ENCODE results near the gene LYVE1.

The LYVE1 gene

GRCh38 chr11:10556590-10556989, 11.9 kb downstream of the LYVE1 start:
- H3K79me2 ChIP-seq (ENCODE audit: control insufficient read depth, insufficient read depth, low read length, unreplicated experiment), result no peaks in the 10 kb centered on the region
- no peaks in the 10 kb centered on the region for H3K36me3 ChIP-seq (ENCODE audit: insufficient read depth, low read length)
- no peak overlapping the region for H3K4me3 ChIP-seq (ENCODE audit: low read depth, low read length)
- no peak overlapping the region for H2AFZ ChIP-seq (ENCODE audit: low read length, unreplicated experiment)
- no peaks in the 10 kb centered on the region for H3K4me1 ChIP-seq (ENCODE audit: control insufficient read depth, insufficient read depth, low read length, unreplicated experiment)
- H3K27ac ChIP-seq (ENCODE audit: low read depth, low read length), result no peak overlapping the region
- no peaks in the 10 kb centered on the region for H3K27me3 ChIP-seq (ENCODE audit: insufficient read depth, low read length)

- Histone ChIP-seq H3K4me1 (ENCODE audit: control insufficient read depth, insufficient read depth, low read length, unreplicated experiment) (peaks cover 14% of the 10 kb centered on the region), H3K27me3 (ENCODE audit: insufficient read depth, low read length) (no peaks in the 10 kb centered on the region), H3K36me3 (ENCODE audit: insufficient read depth, low read length) (no peaks in the 10 kb centered on the region), H3K79me2 (ENCODE audit: control insufficient read depth, insufficient read depth, low read length, unreplicated experiment) (no peaks in the 10 kb centered on the region), H2AFZ (ENCODE audit: low read length, unreplicated experiment) (no peak overlapping the region), H3K27ac (ENCODE audit: low read depth, low read length) (no peak overlapping the region), H3K4me3 (ENCODE audit: low read depth, low read length) (no peak overlapping the region)
Measured at GRCh38 chr11:10551845-10552352, 16.6 kb downstream of the LYVE1 start.

- H3K27ac ChIP-seq (ENCODE audit: low read depth, low read length), result 0 out of 2 replicates have a peak overlapping the region, but pooled peaks have one; percentile 41
- H2AFZ ChIP-seq (ENCODE audit: low read length, unreplicated experiment), result peak overlapping the region; percentile 18
- no peaks in the 10 kb centered on the region for H3K79me2 ChIP-seq (ENCODE audit: control insufficient read depth, insufficient read depth, low read length, unreplicated experiment)
- H3K4me1 ChIP-seq (ENCODE audit: control insufficient read depth, insufficient read depth, low read length, unreplicated experiment), result peaks cover 14% of the 10 kb centered on the region
- H3K4me3 ChIP-seq (ENCODE audit: low read depth, low read length), result no peak overlapping the region
- H3K27me3 ChIP-seq (ENCODE audit: insufficient read depth, low read length), result no peaks in the 10 kb centered on the region
- H3K36me3 ChIP-seq (ENCODE audit: insufficient read depth, low read length), result no peaks in the 10 kb centered on the region
Measured at GRCh38 chr11:10551290-10551592, 17.2 kb downstream of the LYVE1 start.

- H3K4me1 ChIP-seq (ENCODE audit: control insufficient read depth, insufficient read depth, low read length, unreplicated experiment), result peaks cover 14% of the 10 kb centered on the region
- peak overlapping the region; percentile 28 for H2AFZ ChIP-seq (ENCODE audit: low read length, unreplicated experiment)
- no peaks in the 10 kb centered on the region for H3K36me3 ChIP-seq (ENCODE audit: insufficient read depth, low read length)
- H3K27me3 ChIP-seq (ENCODE audit: insufficient read depth, low read length), result no peaks in the 10 kb centered on the region
- H3K27ac ChIP-seq (ENCODE audit: low read depth, low read length), result peak overlapping the region; percentile 41
- H3K4me3 ChIP-seq (ENCODE audit: low read depth, low read length), result peak overlapping the region; percentile 9
- H3K79me2 ChIP-seq (ENCODE audit: control insufficient read depth, insufficient read depth, low read length, unreplicated experiment), result no peaks in the 10 kb centered on the region
Measured at GRCh38 chr11:10550503-10551289, 17.8 kb downstream of the LYVE1 start.

- no peaks in the 10 kb centered on the region for H3K27me3 ChIP-seq (ENCODE audit: insufficient read depth, low read length)
- no peak overlapping the region for H3K27ac ChIP-seq (ENCODE audit: low read depth, low read length)
Measured at GRCh38 chr11:10544491-10545465, 23.7 kb downstream of the LYVE1 start.

GRCh38 chr11:10543782-10544181, 24.7 kb downstream of the LYVE1 start:
- no peak overlapping the region for H3K4me3 ChIP-seq (ENCODE audit: low read depth, low read length)
- no peak overlapping the region for H2AFZ ChIP-seq (ENCODE audit: low read length, unreplicated experiment)
- no peak overlapping the region for H3K27ac ChIP-seq (ENCODE audit: low read depth, low read length)
- H3K36me3 ChIP-seq (ENCODE audit: insufficient read depth, low read length), result no peaks in the 10 kb centered on the region
- no peaks in the 10 kb centered on the region for H3K27me3 ChIP-seq (ENCODE audit: insufficient read depth, low read length)
- peaks cover 14% of the 10 kb centered on the region for H3K4me1 ChIP-seq (ENCODE audit: control insufficient read depth, insufficient read depth, low read length, unreplicated experiment)
- peaks cover 15% of the 10 kb centered on the region for H3K79me2 ChIP-seq (ENCODE audit: control insufficient read depth, insufficient read depth, low read length, unreplicated experiment)

More at GRCh38 chr11:10544491-10545465, 23.7 kb downstream of the LYVE1 start:
- no peaks in the 10 kb centered on the region for H3K36me3 ChIP-seq (ENCODE audit: insufficient read depth, low read length)
- peaks cover 8% of the 10 kb centered on the region for H3K4me1 ChIP-seq (ENCODE audit: control insufficient read depth, insufficient read depth, low read length, unreplicated experiment)
- peaks cover 7% of the 10 kb centered on the region for H3K79me2 ChIP-seq (ENCODE audit: control insufficient read depth, insufficient read depth, low read length, unreplicated experiment)
- no peak overlapping the region for H3K4me3 ChIP-seq (ENCODE audit: low read depth, low read length)
- H2AFZ ChIP-seq (ENCODE audit: low read length, unreplicated experiment), result no peak overlapping the region

GRCh38 chr11:10542776-10543175, 25.7 kb downstream of the LYVE1 start:
- Histone ChIP-seq H3K27me3 (ENCODE audit: insufficient read depth, low read length) (no peaks in the 10 kb centered on the region), H3K27ac (ENCODE audit: low read depth, low read length) (no peak overlapping the region), H3K79me2 (ENCODE audit: control insufficient read depth, insufficient read depth, low read length, unreplicated experiment) (peaks cover 25% of the 10 kb centered on the region), H3K36me3 (ENCODE audit: insufficient read depth, low read length) (no peaks in the 10 kb centered on the region), H3K4me1 (ENCODE audit: control insufficient read depth, insufficient read depth, low read length, unreplicated experiment) (peaks cover 23% of the 10 kb centered on the region), H3K4me3 (ENCODE audit: low read depth, low read length) (no peak overlapping the region), H2AFZ (ENCODE audit: low read length, unreplicated experiment) (no peak overlapping the region)

GRCh38 chr11:10541561-10541930, 26.9 kb downstream of the LYVE1 start:
- H3K4me3 ChIP-seq (ENCODE audit: low read depth, low read length), result peak overlapping the region; percentile 87
- peak overlapping the region; percentile 81 for H2AFZ ChIP-seq (ENCODE audit: low read length, unreplicated experiment)
- H3K27me3 ChIP-seq (ENCODE audit: insufficient read depth, low read length), result no peaks in the 10 kb centered on the region
- peaks cover 35% of the 10 kb centered on the region for H3K79me2 ChIP-seq (ENCODE audit: control insufficient read depth, insufficient read depth, low read length, unreplicated experiment)
- no peaks in the 10 kb centered on the region for H3K36me3 ChIP-seq (ENCODE audit: insufficient read depth, low read length)
- peaks cover 26% of the 10 kb centered on the region for H3K4me1 ChIP-seq (ENCODE audit: control insufficient read depth, insufficient read depth, low read length, unreplicated experiment)
- H3K27ac ChIP-seq (ENCODE audit: low read depth, low read length), result no peak overlapping the region; the same call in 1 of the 2 replicates

- Histone ChIP-seq H3K79me2 (ENCODE audit: control insufficient read depth, insufficient read depth, low read length, unreplicated experiment) (peaks cover 41% of the 10 kb centered on the region), H3K36me3 (ENCODE audit: insufficient read depth, low read length) (no peaks in the 10 kb centered on the region), H3K27me3 (ENCODE audit: insufficient read depth, low read length) (no peaks in the 10 kb centered on the region), H3K27ac (ENCODE audit: low read depth, low read length) (peak within 1 kb of the TSS; percentile 67), H3K4me1 (ENCODE audit: control insufficient read depth, insufficient read depth, low read length, unreplicated experiment) (peaks cover 26% of the 10 kb centered on the region), H3K4me3 (ENCODE audit: low read depth, low read length) (peak within 1 kb of the TSS; percentile 87), H2AFZ (ENCODE audit: low read length, unreplicated experiment) (peak within 1 kb of the TSS; percentile 81)
Measured at GRCh38 chr11:10540915-10541560, 27.4 kb downstream of the LYVE1 start, which contains the start of gene RNF141. TSS of gene RNF141 (minus strand) at chr11:10541187. CDS start at chr11:10534158, 7,029 bp downstream.

GRCh38 chr11:10540546-10540914, 27.9 kb downstream of the LYVE1 start:
- Histone ChIP-seq H3K27ac (ENCODE audit: low read depth, low read length) (peak overlapping the region; percentile 67), H3K4me1 (ENCODE audit: control insufficient read depth, insufficient read depth, low read length, unreplicated experiment) (peaks cover 26% of the 10 kb centered on the region), H2AFZ (ENCODE audit: low read length, unreplicated experiment) (peak overlapping the region; percentile 68), H3K4me3 (ENCODE audit: low read depth, low read length) (peak overlapping the region; percentile 87), H3K36me3 (ENCODE audit: insufficient read depth, low read length) (no peaks in the 10 kb centered on the region), H3K27me3 (ENCODE audit: insufficient read depth, low read length) (no peaks in the 10 kb centered on the region), H3K79me2 (ENCODE audit: control insufficient read depth, insufficient read depth, low read length, unreplicated experiment) (peaks cover 46% of the 10 kb centered on the region)

All from ACC112 (cell line).